HG02571 (cell line): ENCODE results near the gene ZNF681.
"Not testable (repeated sequence)": the region's sequence is repeated elsewhere in the genome, so short reads cannot be mapped to it uniquely, and the experiment has no call there.

Source experiments
- ATAC-seq: cut with Tn5 transposase; IDR thresholded peaks from one replicate; pipeline ENCODE4 v1.9.1; 2021; ENCODE audit warnings: mild to moderate bottlenecking, moderate library complexity; ENCODE audit not compliant: unreplicated experiment

ZNF681 gene

GRCh38 chr19:23698711-23699520 is 59.8 kb downstream of the ZNF681 start:
- ATAC-seq = no peak

- ATAC-seq = not testable (repeated sequence)
Observed at GRCh38 chr19:23692937-23693336, 65.8 kb downstream of the ZNF681 start.
